GM23338 (cell line): ENCODE measurements around the gene MFAP3. TPM values are rescaled to one million over a fixed set of nuclear protein-coding genes. Genes with fewer than 3 reads are reported as not detected.

Experiments used
- ATAC-seq: fragments of 200-7000 bp; cut with Tn5 transposase; 3 replicates; pipeline ENCODE4 v1.9.1; 2020
- DNase-seq: peaks from one replicate; pipeline ENCODE4 v3.0.0-alpha.2; 2015; ENCODE audit warnings: low spot score
- H2AFZ ChIP-seq: fragments of 200-600 bp; sonication (generic); 2 replicates; pipeline ENCODE4 v1.8.0; 2016; ENCODE audit warnings: antibody characterized with exemption, mild to moderate bottlenecking, moderate library complexity
- H3F3A ChIP-seq: fragments of 200-600 bp; sonication (generic); replicated peaks from 2 replicates; pipeline ENCODE4 v1.8.0; 2017; ENCODE audit warnings: antibody characterized with exemption, mixed run types, low read depth
- H3K27ac ChIP-seq: fragments of 200-600 bp; sonication (generic); 2 replicates; pipeline ENCODE4 v1.6.1; 2016; ENCODE audit warnings: low read depth
- H3K27me3 ChIP-seq: fragments of 200-600 bp; sonication (generic); 2 replicates; pipeline ENCODE4 v1.8.0; 2016; ENCODE audit warnings: mild to moderate bottlenecking, mixed run types, moderate library complexity; ENCODE audit not compliant: insufficient read depth
- H3K36me3 ChIP-seq: fragments of 200-600 bp; sonication (generic); 2 replicates; pipeline ENCODE4 v1.8.0; 2016; ENCODE audit warnings: mild to moderate bottlenecking; ENCODE audit not compliant: insufficient read depth
- H3K4me1 ChIP-seq: fragments of 200-600 bp; sonication (generic); 2 replicates; pipeline ENCODE4 v1.8.0; 2016; ENCODE audit warnings: mild to moderate bottlenecking, moderate library complexity; ENCODE audit not compliant: insufficient read depth
- H3K4me2 ChIP-seq: fragments of 200-600 bp; sonication (generic); 2 replicates; pipeline ENCODE4 v1.7.1; 2017; ENCODE audit warnings: mixed run types
- H3K4me3 ChIP-seq: fragments of 200-600 bp; sonication (generic); 2 replicates; pipeline ENCODE4 v1.6.1; 2016; ENCODE audit warnings: mixed run types
- H3K79me2 ChIP-seq: fragments of 200-600 bp; sonication (generic); replicated peaks from 2 replicates; pipeline ENCODE4 v1.8.0; 2017; ENCODE audit warnings: mild to moderate bottlenecking; ENCODE audit not compliant: insufficient read depth
- H3K9me2 ChIP-seq: fragments of 200-600 bp; sonication (generic); 2 replicates; pipeline ENCODE4 v1.8.0; 2017; ENCODE audit not compliant: insufficient read depth
- H4K20me1 ChIP-seq: fragments of 200-600 bp; sonication (generic); replicated peaks from 2 replicates; pipeline ENCODE4 v1.8.0; 2017; ENCODE audit warnings: mild to moderate bottlenecking; ENCODE audit not compliant: insufficient read depth
- H3K27ac Mint-ChIP-seq: 2 replicates; pipeline ENCODE4 v1.8.0; 2020; ENCODE audit warnings: inconsistent platforms, mild to moderate bottlenecking, moderate library complexity, mixed read lengths
- H3K27me3 Mint-ChIP-seq: 3 replicates; pipeline ENCODE4 v1.8.0; 2022; ENCODE audit warnings: low read depth, mild to moderate bottlenecking, moderate library complexity, mixed read lengths, inconsistent platforms; ENCODE audit not compliant: insufficient read depth, poor library complexity
- H3K36me3 Mint-ChIP-seq: 3 replicates; pipeline ENCODE4 v1.8.0; 2021; ENCODE audit warnings: low read depth, mild to moderate bottlenecking, inconsistent platforms, moderate library complexity, mixed read lengths
- H3K4me1 Mint-ChIP-seq: 3 replicates; pipeline ENCODE4 v1.8.0; 2020; ENCODE audit warnings: mild to moderate bottlenecking, inconsistent platforms, mixed read lengths
- H3K4me3 Mint-ChIP-seq: 3 replicates; pipeline ENCODE4 v1.8.0; 2021; ENCODE audit warnings: moderate library complexity, mild to moderate bottlenecking, inconsistent platforms, mixed read lengths
- H3K9me3 Mint-ChIP-seq: 3 replicates; pipeline ENCODE4 v1.8.0; 2020; ENCODE audit warnings: moderate library complexity, mild to moderate bottlenecking, inconsistent platforms, mixed read lengths
- CREB1 ChIP-seq: fragments of 250-450 bp; sonication (Bioruptor Pico); IDR thresholded peaks from 2 replicates; pipeline ENCODE4 v1.5.0; 2020; ENCODE audit warnings: low read depth, mild to moderate bottlenecking, moderate library complexity
- CTCF ChIP-seq, 2 experiments: fragments of 200-600 bp in 1 of 2; sonication (generic) in 1 of 2; conservative IDR thresholded peaks; 2 replicates each; pipeline versions ENCODE4 v1.5.1 to v1.6.1; 2016 to 2017; ENCODE audit warnings: antibody characterized with exemption in 2 of 2, low read depth in 2 of 2, mild to moderate bottlenecking in 2 of 2, moderate library complexity in 1 of 2
- ETS1 ChIP-seq: IDR thresholded peaks from 2 replicates; pipeline ENCODE4 v1.6.1; 2016; ENCODE audit warnings: antibody characterized with exemption
- EZH2 ChIP-seq: fragments of 200-600 bp; sonication (generic); IDR thresholded peaks from one replicate; pipeline ENCODE4 v1.8.0; 2017; ENCODE audit warnings: antibody characterized with exemption, mild to moderate bottlenecking, low read depth; ENCODE audit not compliant: unreplicated experiment
- EZH2phosphoT487 ChIP-seq: fragments of 200-600 bp; sonication (generic); IDR thresholded peaks from one replicate; pipeline ENCODE4 v1.8.1; 2018; ENCODE audit warnings: antibody characterized with exemption; ENCODE audit not compliant: unreplicated experiment
- JUNB ChIP-seq: IDR thresholded peaks from one replicate; pipeline ENCODE4 v1.6.1; 2016; ENCODE audit warnings: antibody characterized with exemption; ENCODE audit not compliant: unreplicated experiment
- NANOG ChIP-seq: IDR thresholded peaks from 2 replicates; pipeline ENCODE4 v1.6.1; 2016; ENCODE audit warnings: antibody characterized with exemption, borderline replicate concordance
- POLR2AphosphoS5 ChIP-seq: IDR thresholded peaks from 2 replicates; pipeline ENCODE4 v1.6.1; 2016; ENCODE audit warnings: antibody characterized with exemption, low read depth
- REST ChIP-seq: IDR thresholded peaks from one replicate; pipeline ENCODE4 v1.6.1; 2018; ENCODE audit warnings: antibody characterized with exemption; ENCODE audit not compliant: unreplicated experiment
- STAT1 ChIP-seq: IDR thresholded peaks from one replicate; pipeline ENCODE4 v1.6.1; 2016; ENCODE audit warnings: antibody characterized with exemption; ENCODE audit not compliant: unreplicated experiment
- ZNF114 ChIP-seq: fragments of 250-450 bp; sonication (Bioruptor Pico); IDR thresholded peaks from 2 replicates; pipeline ENCODE4 v1.5.0; 2020; ENCODE audit warnings: mild to moderate bottlenecking, moderate library complexity
- ZNF331 ChIP-seq: fragments of 250-450 bp; sonication (Bioruptor Pico); IDR thresholded peaks from 2 replicates; pipeline ENCODE4 v1.5.0; 2020; ENCODE audit warnings: low read depth, mild to moderate bottlenecking, moderate library complexity
- ZNF462 ChIP-seq: fragments of 250-450 bp; sonication (Bioruptor Pico); IDR thresholded peaks from 2 replicates; pipeline ENCODE4 v1.5.0; 2020; ENCODE audit warnings: mild to moderate bottlenecking, moderate library complexity
- polyA plus RNA-seq: library from polyadenylated mRNA; unstranded; fragments of >200 nt; fragmentation: Nextera tagmentation; extraction: Ambion mirVana; gene quantifications from 2 replicates; pipeline ENCODE4 v1.2.1, GENCODE V29; 2016
- total RNA-seq: library from RNA; depleted of rRNA; stranded (reverse); fragments of >200 nt; shearing (Covaris generic); gene quantifications from 2 replicates; pipeline ENCODE4 v1.2.3, GENCODE V29; 2014

MFAP3 gene
- total and polyA plus RNA-seq, 2 experiments from 2014 or later = 2.9 to 47.5 TPM

GRCh38 chr5:154039458-154039829 is 677 bp downstream of the MFAP3 start:
- Mint-ChIP-seq H3K4me1 (peaks cover 14% of the 10 kb centered on the region; the same call in 2 of the 3 replicates), H3K27me3 (peaks cover 3% of the 10 kb centered on the region), H3K4me3 (peak overlapping the region; percentile 95), H3K9me3 (no peaks in the 10 kb centered on the region), H3K36me3 (no peaks in the 10 kb centered on the region), H3K27ac (peak overlapping the region; percentile 85; the same call in 1 of the 2 replicates)
- no peaks in the 10 kb centered on the region; the same call in 1 of the 2 replicates for H3F3A ChIP-seq
- no peaks in the 10 kb centered on the region for H3K9me2 ChIP-seq
- DNase-seq = no peak
- no peaks in the 10 kb centered on the region for H3K36me3 ChIP-seq
- no peak for ATAC-seq
- no peaks in the 10 kb centered on the region for H3K27me3 ChIP-seq
- peaks cover 10% of the 10 kb centered on the region; the same call in 1 of the 2 replicates for H4K20me1 ChIP-seq
- peak overlapping the region; percentile 98 for H3K4me2 ChIP-seq
- peak overlapping the region; percentile 82 for H3K4me3 ChIP-seq
- peak overlapping the region; percentile 98 for H2AFZ ChIP-seq
- peaks cover 15% of the 10 kb centered on the region for H3K4me1 ChIP-seq
- peak overlapping the region; percentile 15; the same call in 1 of the 2 replicates for H3K27ac ChIP-seq
- no peak for TF ChIP-seq JUNB
- TF ChIP-seq CTCF (conservative IDR thresholded peaks at IDR 0.05; ENCODE audit: low read depth in 2 of 2) = no peak
- TF ChIP-seq STAT1 = no peak
- TF ChIP-seq ZNF114 = no peak
- no peak for TF ChIP-seq NANOG
- TF ChIP-seq REST = no peak
- no peak for TF ChIP-seq POLR2AphosphoS5
- no peak for TF ChIP-seq ZNF331 (CRISPR knock-in tag)
- no peak for TF ChIP-seq ZNF462 (CRISPR knock-in tag)
- TF ChIP-seq EZH2phosphoT487 = no peak
- TF ChIP-seq CREB1 (CRISPR knock-in tag) = no peak
- no peak for TF ChIP-seq ETS1
- TF ChIP-seq EZH2 = no peak
- H3K79me2 ChIP-seq = peaks cover 23% of the 10 kb centered on the region
